Skeletal muscle tissue (tissue), 4 donors: Measurements from ENCODE around the gene ATXN7L1. TPM values are rescaled to one million over a fixed set of nuclear protein-coding genes. Genes with fewer than 3 reads are reported as not detected.

Source experiments
- H3K27ac ChIP-seq: one replicate; pipeline ENCODE4 v1.7.0; 2013; ENCODE audit warnings: mild to moderate bottlenecking, low read depth, low read length, inconsistent platforms
- H3K27me3 ChIP-seq, 3 donors: one replicate each; pipeline ENCODE4 v1.7.0; 2013; ENCODE audit warnings: low read length in 3 of 3; ENCODE audit not compliant: control insufficient read depth in 3 of 3, insufficient read depth in 3 of 3
- H3K36me3 ChIP-seq, 3 donors: one replicate each; pipeline ENCODE4 v1.7.0; 2013; ENCODE audit warnings: low read length in 3 of 3; ENCODE audit not compliant: control insufficient read depth in 3 of 3, insufficient read depth in 3 of 3
- H3K4me1 ChIP-seq, 3 donors: one replicate each; pipeline ENCODE4 v1.7.0; 2013; ENCODE audit warnings: low read length in 3 of 3, mild to moderate bottlenecking in 3 of 3; ENCODE audit not compliant: control insufficient read depth in 3 of 3, insufficient read depth in 3 of 3
- H3K4me3 ChIP-seq, 3 donors: one replicate each; pipeline ENCODE4 v1.7.0; 2013; ENCODE audit warnings: low read length in 3 of 3
- H3K9ac ChIP-seq, 3 donors: one replicate each; pipeline ENCODE4 v1.7.0; 2013; ENCODE audit warnings: low read length in 3 of 3, mild to moderate bottlenecking in 3 of 3, moderate library complexity in 2 of 3, low read depth in 1 of 3
- H3K9me3 ChIP-seq, 3 donors: one replicate each; pipeline ENCODE4 v1.7.0; 2013; ENCODE audit warnings: low read length in 3 of 3; ENCODE audit not compliant: control insufficient read depth in 3 of 3
- total RNA-seq: library from RNA; depleted of rRNA; stranded (reverse); fragments of >200 nt; gene quantifications from one replicate; pipeline ENCODE4 v1.2.3, GENCODE V29; 2014
- donor health status: Osteomylitis.

Gene ATXN7L1
- total RNA-seq, 1 donor from 2014 or later, result 6.3 TPM

DNA sequence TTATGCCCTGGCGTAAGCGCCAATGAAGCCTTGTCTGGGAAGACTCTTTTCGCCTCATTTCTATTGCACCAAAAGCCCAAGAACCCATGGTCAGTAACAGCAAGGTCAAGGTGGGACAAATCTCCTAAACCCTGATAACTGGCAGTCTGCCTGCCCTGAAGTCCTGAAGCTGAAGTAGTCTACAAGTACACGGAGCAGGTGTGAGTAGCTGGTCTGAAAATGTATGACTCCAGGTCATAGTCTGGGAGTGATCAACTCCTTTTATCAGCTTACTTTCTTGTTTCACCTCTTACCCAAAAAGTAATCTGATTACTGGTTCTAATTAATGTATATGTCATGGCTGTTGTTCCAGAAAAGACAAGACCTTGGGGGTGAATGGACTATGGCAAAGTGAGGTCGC is 187.8 kb downstream of the ATXN7L1 start:
- Histone ChIP-seq H3K4me1 (peaks cover 2 to 8% (median 3%) of the 10 kb centered on the region in 3 donors), H3K27ac (no peak overlapping the region), H3K9me3 (no peaks in the 10 kb centered on the region), H3K27me3 (no peaks in the 10 kb centered on the region), H3K9ac (no peak overlapping the region), H3K4me3 (no peak overlapping the region), H3K36me3 (no peaks in the 10 kb centered on the region)

DNA sequence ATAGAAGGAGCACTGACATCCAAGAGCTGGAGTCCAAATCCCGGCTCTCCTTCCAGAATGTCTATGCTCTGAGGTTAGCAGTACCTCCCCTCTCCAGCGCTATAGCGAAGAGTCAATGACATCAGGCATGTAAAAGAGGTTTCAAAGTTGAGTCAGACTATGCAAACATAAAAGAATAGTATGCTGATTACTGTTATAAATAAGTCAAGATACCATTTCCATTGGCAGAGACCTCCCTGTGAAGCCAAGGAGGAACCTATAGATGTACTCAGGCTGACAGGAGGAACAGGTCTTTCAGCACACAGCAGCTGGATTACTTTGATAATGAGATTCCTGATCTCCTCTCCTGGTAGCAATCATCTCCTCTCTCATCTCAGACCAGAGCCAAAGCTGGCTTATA is 191.2 kb downstream of the ATXN7L1 start:
- no peak overlapping the region for H3K4me3 ChIP-seq
- H3K27me3 ChIP-seq, result no peaks in the 10 kb centered on the region
- no peak overlapping the region for H3K9ac ChIP-seq
- no peaks in the 10 kb centered on the region for H3K9me3 ChIP-seq
- peaks cover 0 to 7% (median 5%) of the 10 kb centered on the region in 3 donors for H3K4me1 ChIP-seq
- H3K27ac ChIP-seq, result no peak overlapping the region
- H3K36me3 ChIP-seq, result no peaks in the 10 kb centered on the region

DNA sequence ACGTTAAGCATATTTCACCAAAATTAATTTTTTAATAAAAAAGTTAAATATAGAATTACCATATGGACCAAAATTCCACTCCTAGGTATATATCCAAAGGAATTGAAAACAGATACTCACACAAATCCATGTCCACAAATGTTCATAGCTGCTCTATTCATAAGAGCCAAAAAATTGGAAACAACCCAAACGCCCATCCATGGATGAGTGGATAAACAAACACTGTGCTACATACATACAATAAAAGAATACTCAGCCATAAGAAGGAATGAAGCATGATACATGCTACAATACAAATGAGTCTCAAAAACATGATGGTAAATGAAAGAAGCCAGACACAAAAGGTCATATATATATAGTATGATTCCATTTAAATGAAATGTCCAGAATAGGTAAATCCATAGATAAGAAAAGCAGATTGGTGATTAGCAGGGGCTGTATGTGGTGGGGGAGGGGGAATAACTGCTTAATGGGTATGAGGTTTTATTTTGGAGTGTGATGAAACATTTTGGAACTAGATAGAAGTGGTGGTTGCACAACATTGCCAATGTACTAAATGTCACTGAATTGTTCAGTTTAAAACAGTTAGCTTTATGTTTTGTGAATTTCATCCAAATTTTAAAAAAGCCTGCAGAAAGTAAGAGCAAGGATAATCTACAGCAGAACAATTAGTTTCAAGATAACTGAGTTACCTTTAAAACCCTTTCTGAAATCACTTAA is 193.9 kb downstream of the ATXN7L1 start:
- Histone ChIP-seq H3K27me3 (no peaks in the 10 kb centered on the region), H3K9ac (no peak overlapping the region), H3K4me3 (no peak overlapping the region), H3K9me3 (no peaks in the 10 kb centered on the region), H3K36me3 (no peaks in the 10 kb centered on the region), H3K27ac (no peak overlapping the region), H3K4me1 (peaks cover 16 to 26% (median 23%) of the 10 kb centered on the region in 3 donors)

DNA sequence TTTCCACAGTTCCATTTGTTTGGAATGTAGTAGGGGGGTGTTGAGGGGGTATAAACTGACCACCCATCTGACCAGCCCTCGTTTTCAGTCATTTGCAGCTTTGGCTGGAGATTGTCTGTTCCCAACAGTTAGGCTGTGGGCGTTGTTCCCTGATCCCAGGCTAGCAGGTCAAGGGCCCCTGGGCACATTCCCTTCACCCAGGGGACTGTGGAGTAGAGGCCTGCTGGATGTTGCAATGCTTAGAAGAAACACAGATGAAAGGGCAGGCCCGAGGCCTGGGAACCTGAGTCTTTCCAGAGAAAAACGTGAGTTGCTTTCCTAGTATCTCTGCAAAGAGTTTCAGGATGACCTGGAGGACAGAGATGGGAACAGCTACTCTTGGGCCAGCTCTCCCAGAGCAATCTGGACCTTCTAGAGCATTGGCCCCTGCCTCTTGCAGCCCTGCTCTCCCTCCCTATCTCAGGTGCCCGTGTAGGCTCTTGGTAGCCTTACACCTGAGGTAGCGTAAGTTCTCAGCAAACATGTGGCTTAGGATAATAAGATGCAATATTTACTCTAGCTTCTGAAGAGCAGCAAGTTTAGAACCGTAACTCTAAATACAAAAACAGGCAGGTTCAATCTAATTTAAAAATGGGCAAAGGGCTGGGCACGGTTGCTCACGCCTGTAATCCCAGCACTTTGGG is 195.8 kb downstream of the ATXN7L1 start:
- Histone ChIP-seq H3K9ac (no peak overlapping the region), H3K27me3 (no peaks in the 10 kb centered on the region), H3K36me3 (no peaks in the 10 kb centered on the region), H3K4me3 (no peak overlapping the region), H3K4me1 (peaks cover 28 to 38% (median 33%) of the 10 kb centered on the region in 3 donors), H3K9me3 (no peaks in the 10 kb centered on the region), H3K27ac (peak overlapping the region; percentile 50)

GRCh38 chr7:105678811-105679495 is 197.4 kb downstream of the ATXN7L1 start:
- no peaks in the 10 kb centered on the region for H3K9me3 ChIP-seq
- H3K9ac ChIP-seq, result peak overlapping the region; percentile 67 to 74 (median 70)
- H3K4me1 ChIP-seq, result peaks cover 35 to 45% (median 38%) of the 10 kb centered on the region in 3 donors
- peak overlapping the region; percentile 73 to 79 (median 73) for H3K4me3 ChIP-seq
- peak overlapping the region; percentile 60 for H3K27ac ChIP-seq
- H3K27me3 ChIP-seq, result no peaks in the 10 kb centered on the region
- no peaks in the 10 kb centered on the region for H3K36me3 ChIP-seq

GRCh38 chr7:105677817-105678573 is 198.4 kb downstream of the ATXN7L1 start:
- Histone ChIP-seq H3K9ac (peak overlapping the region in 2 of 3 donors; percentile 67 to 70), H3K36me3 (no peaks in the 10 kb centered on the region), H3K4me1 (peaks cover 44 to 55% (median 44%) of the 10 kb centered on the region in 3 donors), H3K27me3 (no peaks in the 10 kb centered on the region), H3K9me3 (no peaks in the 10 kb centered on the region), H3K27ac (peak overlapping the region; percentile 60), H3K4me3 (peak overlapping the region in 2 of 3 donors; percentile 73)

DNA sequence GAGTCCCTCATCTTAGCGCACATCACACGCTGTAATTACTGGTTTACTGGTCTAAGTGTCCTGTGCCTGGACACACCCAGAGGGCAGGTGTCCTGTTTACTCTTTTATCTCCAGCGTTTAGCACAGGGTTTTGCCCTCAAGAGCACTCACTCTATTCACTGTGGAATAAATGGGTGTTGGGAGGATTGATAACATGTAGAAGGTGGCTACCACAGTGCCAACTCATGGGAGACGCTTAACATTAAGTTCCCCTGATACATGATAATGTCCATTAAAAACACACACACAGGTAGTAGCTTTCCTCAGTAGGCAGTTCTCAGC is 199.0 kb downstream of the ATXN7L1 start:
- Histone ChIP-seq H3K27me3 (no peaks in the 10 kb centered on the region), H3K4me1 (peaks cover 47 to 61% (median 49%) of the 10 kb centered on the region in 3 donors), H3K27ac (no peak overlapping the region), H3K36me3 (no peaks in the 10 kb centered on the region), H3K9ac (peak overlapping the region in 1 of 3 donors; percentile 20), H3K9me3 (no peaks in the 10 kb centered on the region), H3K4me3 (no peak overlapping the region)

DNA sequence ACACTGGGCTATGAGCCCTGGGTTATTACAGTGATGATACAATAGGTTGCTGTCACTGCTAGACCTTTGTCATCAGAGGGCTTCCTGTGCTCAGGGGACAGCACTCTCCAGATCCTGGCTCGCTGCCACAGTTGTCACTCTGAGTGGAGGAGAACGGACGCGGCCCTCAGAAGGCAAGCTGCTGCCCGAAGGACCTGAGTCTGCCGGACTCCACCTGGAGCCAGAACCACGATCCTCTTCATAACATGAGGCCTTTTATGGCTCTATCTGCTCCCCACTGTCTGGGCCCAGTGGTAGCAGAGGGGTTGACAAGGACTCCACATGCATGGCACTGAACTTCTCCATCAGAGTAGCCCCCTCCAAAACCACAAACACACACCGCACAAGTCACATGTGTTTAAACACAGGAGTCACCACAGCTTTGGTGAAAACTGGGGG is 200.4 kb downstream of the ATXN7L1 start:
- no peak overlapping the region for H3K4me3 ChIP-seq
- H3K27me3 ChIP-seq, result no peaks in the 10 kb centered on the region
- H3K36me3 ChIP-seq, result no peaks in the 10 kb centered on the region
- H3K4me1 ChIP-seq, result peaks cover 47 to 62% (median 49%) of the 10 kb centered on the region in 3 donors
- no peaks in the 10 kb centered on the region for H3K9me3 ChIP-seq
- H3K9ac ChIP-seq, result no peak overlapping the region
- no peak overlapping the region for H3K27ac ChIP-seq

DNA sequence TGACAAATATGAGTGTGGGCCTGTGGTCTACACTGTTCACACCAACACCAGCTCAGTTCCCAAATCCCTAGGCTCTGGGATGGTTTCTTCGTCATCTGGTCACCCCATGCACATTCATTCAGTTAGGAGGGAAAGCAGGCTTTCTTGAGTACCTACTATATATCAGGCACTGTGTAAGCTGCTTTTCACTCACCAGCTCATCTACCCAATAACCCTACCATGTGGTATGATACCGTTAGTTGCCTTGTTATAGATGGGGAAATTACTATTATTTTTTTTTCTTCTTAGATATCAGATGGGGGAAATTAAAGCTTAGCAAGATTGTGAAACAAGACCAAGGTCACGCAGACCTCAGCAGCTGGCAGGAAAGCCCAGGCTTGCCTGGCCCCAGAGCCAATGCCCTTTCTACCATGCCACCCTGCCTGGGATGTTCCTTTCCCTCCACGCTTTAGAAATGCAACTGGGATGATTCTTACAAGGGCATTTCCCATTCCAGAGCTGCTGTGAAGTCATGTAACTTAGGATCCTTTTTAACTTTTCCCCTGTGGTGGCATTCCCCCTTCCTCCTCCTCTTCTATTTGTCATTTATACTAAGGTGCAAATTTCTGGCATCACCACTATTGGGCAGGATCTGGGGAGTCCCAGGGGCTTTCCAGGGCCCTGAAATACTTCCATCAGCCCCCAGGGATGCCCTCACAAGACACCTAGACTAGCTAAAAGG is 202.0 kb downstream of the ATXN7L1 start:
- Histone ChIP-seq H3K9me3 (no peaks in the 10 kb centered on the region), H3K9ac (peak overlapping the region in 1 of 3 donors; percentile 54), H3K27me3 (no peaks in the 10 kb centered on the region), H3K27ac (peak overlapping the region; percentile 72), H3K4me3 (no peak overlapping the region), H3K4me1 (peaks cover 39 to 50% (median 47%) of the 10 kb centered on the region in 3 donors), H3K36me3 (no peaks in the 10 kb centered on the region)
